GM12878 (cell line): ENCODE measurements around the gene HERPUD1.

Source experiments
- E2F4 ChIP-seq: IDR thresholded peaks from 2 replicates; pipeline ENCODE4 v1.6.1; 2012; ENCODE audit warnings: low read depth, low read length, improper control_type of control experiment
- ETV6 ChIP-seq, 2 experiments: fragments of 450-650 bp in 1 of 2; IDR thresholded peaks in 1 of 2; conservative IDR thresholded peaks in 1 of 2; 2 replicates each; pipeline ENCODE4 v1.6.1; 2014; ENCODE audit warnings: antibody characterized with exemption in 1 of 2, borderline replicate concordance in 1 of 2, low read depth in 1 of 2, mild to moderate bottlenecking in 1 of 2, moderate library complexity in 1 of 2
- PAX5 ChIP-seq: IDR thresholded peaks from 2 replicates; pipeline ENCODE4 v1.6.1; 2011; ENCODE audit warnings: low read depth, low read length, borderline replicate concordance
- USF1 ChIP-seq: IDR thresholded peaks from 2 replicates; pipeline ENCODE4 v1.6.1; 2011; ENCODE audit warnings: borderline replicate concordance, low read depth, mild to moderate bottlenecking, moderate library complexity, mixed read lengths, low read length; ENCODE audit not compliant: insufficient read depth; ENCODE audit errors: extremely low read length

- peak; percentile 82 for TF ChIP-seq PAX5
- no peak for TF ChIP-seq ETV6 (conservative IDR thresholded peaks at IDR 0.05 in 1 of 2, IDR thresholded peaks at IDR 0.05 in 1 of 2; ENCODE audit: borderline replicate concordance in 1 of 2, low read depth in 1 of 2)
- no peak for TF ChIP-seq USF1
- no peak for TF ChIP-seq E2F4
Observed at GRCh38 chr16:56931271-56931891, 561 bp upstream of the HERPUD1 start.
